OCI-LY1 (cell line): ENCODE results near the gene TEX53.

ENCODE experiments used
- H2AFZ ChIP-seq: fragments of 200-600 bp; sonication (generic), shearing (Covaris generic); 2 replicates; pipeline ENCODE4 v1.6.0; 2014; ENCODE audit warnings: antibody characterized with exemption, mild to moderate bottlenecking, low read length
- H3F3A ChIP-seq: fragments of 200-600 bp; sonication (generic), shearing (Covaris generic); 2 replicates; pipeline ENCODE4 v1.6.0; 2014; ENCODE audit warnings: mild to moderate bottlenecking, antibody characterized with exemption, low read length, moderate library complexity; ENCODE audit not compliant: insufficient read depth
- H3K27ac ChIP-seq: fragments of 200-600 bp; sonication (generic); 2 replicates; pipeline ENCODE4 v1.5.1; 2014; ENCODE audit warnings: low read length, mixed run types, mild to moderate bottlenecking, low read depth; ENCODE audit not compliant: poor library complexity, severe bottlenecking
- H3K27me3 ChIP-seq: fragments of 200-600 bp; sonication (generic); 2 replicates; pipeline ENCODE4 v1.6.0; 2014; ENCODE audit warnings: antibody characterized with exemption, mild to moderate bottlenecking, low read length, moderate library complexity; ENCODE audit not compliant: insufficient read depth
- H3K36me3 ChIP-seq: fragments of 200-600 bp; sonication (generic); 2 replicates; pipeline ENCODE4 v1.6.1; 2014; ENCODE audit warnings: mild to moderate bottlenecking, antibody characterized with exemption, low read length, moderate library complexity, mixed read lengths; ENCODE audit not compliant: insufficient read depth
- H3K4me1 ChIP-seq: fragments of 200-600 bp; sonication (generic); 2 replicates; pipeline ENCODE4 v1.5.1; 2014; ENCODE audit warnings: mild to moderate bottlenecking, low read length, moderate library complexity; ENCODE audit not compliant: insufficient read depth, severe bottlenecking
- H3K4me2 ChIP-seq: fragments of 200-600 bp; sonication (generic), shearing (Covaris generic); 2 replicates; pipeline ENCODE4 v1.6.1; 2014; ENCODE audit warnings: low read length
- H3K4me3 ChIP-seq: fragments of 200-600 bp; sonication (generic); 2 replicates; pipeline ENCODE4 v1.5.1; 2014; ENCODE audit warnings: low read length, low read depth, mild to moderate bottlenecking, mixed read lengths; ENCODE audit not compliant: poor library complexity, severe bottlenecking
- H3K79me2 ChIP-seq: fragments of 200-600 bp; shearing (Covaris generic); 2 replicates; pipeline ENCODE4 v1.6.1; 2016; ENCODE audit warnings: mixed run types, low read length, mixed read lengths; ENCODE audit not compliant: insufficient read depth
- H3K9ac ChIP-seq: fragments of 200-600 bp; sonication (generic), shearing (Covaris generic); 2 replicates; pipeline ENCODE4 v1.6.1; 2014; ENCODE audit warnings: mild to moderate bottlenecking, low read length, mixed read lengths
- H3K9me2 ChIP-seq: fragments of 200-600 bp; sonication (generic), shearing (Covaris generic); 2 replicates; pipeline ENCODE4 v1.6.1; 2014; ENCODE audit warnings: low read depth, mild to moderate bottlenecking, low read length, mixed read lengths
- H3K9me3 ChIP-seq: fragments of 200-600 bp; shearing (Covaris generic); 2 replicates; pipeline ENCODE4 v1.6.1; 2014; ENCODE audit warnings: low read length, mixed read lengths
- H4K20me1 ChIP-seq: fragments of 200-600 bp; sonication (generic), shearing (Covaris generic); 2 replicates; pipeline ENCODE4 v1.6.0; 2016; ENCODE audit warnings: mild to moderate bottlenecking, low read length; ENCODE audit not compliant: insufficient read depth
- EZH2 ChIP-seq: fragments of 200-600 bp; sonication (generic), shearing (Covaris generic); IDR thresholded peaks from 2 replicates; pipeline ENCODE4 v1.8.0; 2017; ENCODE audit warnings: borderline replicate concordance, mixed run types, mild to moderate bottlenecking, antibody characterized with exemption, low read length, moderate library complexity, mixed read lengths
- TF ChIP-seq, protein P1 (sequence below): fragments of 200-600 bp; sonication (generic), shearing (Covaris generic); IDR thresholded peaks from 2 replicates; pipeline ENCODE4 v1.5.1; 2017; ENCODE audit warnings: mild to moderate bottlenecking, antibody characterized with exemption, low read length, moderate library complexity, mixed read lengths

TEX53 gene

DNA sequence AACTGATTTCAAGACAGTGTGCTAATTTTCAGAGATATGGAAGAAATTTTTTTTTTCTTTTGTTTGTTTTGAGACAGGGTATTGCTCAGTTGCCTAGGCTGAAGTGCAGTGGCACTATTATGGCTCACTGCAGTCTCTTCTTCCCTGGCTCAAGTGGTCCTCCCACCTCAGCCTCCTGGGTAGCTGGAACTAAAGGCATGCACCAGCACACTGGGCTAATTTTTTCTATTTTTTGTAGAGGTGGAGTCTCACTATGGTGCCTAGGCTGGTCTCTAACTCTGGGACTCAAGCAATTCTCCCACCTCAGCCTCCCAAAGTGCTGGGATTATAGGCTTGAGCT is 34.3 kb upstream of the TEX53 start:
- Histone ChIP-seq H3K9ac (no peak overlapping the region), H3K4me2 (no peak overlapping the region), H4K20me1 (no peaks in the 10 kb centered on the region), H3K79me2 (no peaks in the 10 kb centered on the region), H2AFZ (no peak overlapping the region), H3K4me3 (no peak overlapping the region), H3K36me3 (no peaks in the 10 kb centered on the region), H3K9me3 (no peaks in the 10 kb centered on the region), H3K27ac (no peak overlapping the region), H3K4me1 (no peaks in the 10 kb centered on the region), H3K9me2 (no peaks in the 10 kb centered on the region), H3K27me3 (no peaks in the 10 kb centered on the region), H3F3A (no peaks in the 10 kb centered on the region)
- TF ChIP-seq, protein P1, sequence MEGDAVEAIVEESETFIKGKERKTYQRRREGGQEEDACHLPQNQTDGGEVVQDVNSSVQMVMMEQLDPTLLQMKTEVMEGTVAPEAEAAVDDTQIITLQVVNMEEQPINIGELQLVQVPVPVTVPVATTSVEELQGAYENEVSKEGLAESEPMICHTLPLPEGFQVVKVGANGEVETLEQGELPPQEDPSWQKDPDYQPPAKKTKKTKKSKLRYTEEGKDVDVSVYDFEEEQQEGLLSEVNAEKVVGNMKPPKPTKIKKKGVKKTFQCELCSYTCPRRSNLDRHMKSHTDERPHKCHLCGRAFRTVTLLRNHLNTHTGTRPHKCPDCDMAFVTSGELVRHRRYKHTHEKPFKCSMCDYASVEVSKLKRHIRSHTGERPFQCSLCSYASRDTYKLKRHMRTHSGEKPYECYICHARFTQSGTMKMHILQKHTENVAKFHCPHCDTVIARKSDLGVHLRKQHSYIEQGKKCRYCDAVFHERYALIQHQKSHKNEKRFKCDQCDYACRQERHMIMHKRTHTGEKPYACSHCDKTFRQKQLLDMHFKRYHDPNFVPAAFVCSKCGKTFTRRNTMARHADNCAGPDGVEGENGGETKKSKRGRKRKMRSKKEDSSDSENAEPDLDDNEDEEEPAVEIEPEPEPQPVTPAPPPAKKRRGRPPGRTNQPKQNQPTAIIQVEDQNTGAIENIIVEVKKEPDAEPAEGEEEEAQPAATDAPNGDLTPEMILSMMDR, result no peak
- no peak for TF ChIP-seq EZH2

DNA sequence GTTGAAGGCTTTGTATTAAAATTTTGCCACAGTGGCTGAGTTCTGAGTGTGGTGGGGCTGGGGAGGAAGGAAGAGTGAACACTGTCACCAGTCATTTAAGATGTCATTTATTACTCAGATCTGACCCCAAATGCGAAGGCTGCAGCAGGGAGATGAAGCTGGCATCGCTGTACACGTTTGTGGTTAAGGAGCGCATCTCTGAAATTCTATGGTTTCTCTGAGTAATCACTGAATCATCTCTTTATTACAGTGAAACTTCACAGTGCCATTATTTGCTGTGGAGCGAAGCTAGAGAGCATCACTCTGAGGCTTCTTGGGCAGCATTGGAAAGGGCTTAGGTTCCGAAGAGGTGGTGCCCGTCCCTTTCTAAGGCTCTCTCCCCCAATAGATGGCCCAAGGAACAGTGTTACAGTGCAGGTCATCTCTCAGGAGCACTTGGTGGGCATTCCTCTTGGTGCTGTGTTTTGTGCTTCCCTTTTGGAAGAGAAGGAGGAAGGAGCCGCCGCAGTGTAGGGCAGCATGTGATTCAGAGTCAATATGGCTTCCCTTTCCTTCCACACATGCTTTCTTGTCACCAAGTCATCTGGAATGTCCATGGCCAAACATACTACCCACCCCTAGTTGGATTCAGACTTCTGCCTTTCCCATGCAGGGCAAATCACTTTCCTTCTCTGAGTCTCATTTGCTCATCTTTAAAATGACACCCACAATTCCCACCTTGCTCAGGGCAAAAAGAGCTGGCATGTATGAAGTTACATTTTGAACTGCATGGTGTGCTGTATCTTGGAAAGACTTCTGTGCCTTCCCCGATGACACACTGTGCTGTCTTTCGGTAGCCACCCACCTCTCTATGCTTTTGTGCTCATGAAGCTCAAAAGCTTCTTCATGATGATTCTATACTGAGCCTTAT is 33.7 kb upstream of the TEX53 start:
- Histone ChIP-seq H3K9me2 (no peaks in the 10 kb centered on the region), H3F3A (no peaks in the 10 kb centered on the region), H3K4me1 (no peaks in the 10 kb centered on the region), H3K9me3 (no peaks in the 10 kb centered on the region), H3K27ac (no peak overlapping the region), H3K4me2 (no peak overlapping the region), H4K20me1 (no peaks in the 10 kb centered on the region), H3K4me3 (no peak overlapping the region), H3K27me3 (no peaks in the 10 kb centered on the region), H2AFZ (no peak overlapping the region), H3K9ac (no peak overlapping the region), H3K79me2 (no peaks in the 10 kb centered on the region), H3K36me3 (no peaks in the 10 kb centered on the region)
- TF ChIP-seq EZH2, result no peak
- TF ChIP-seq, protein P1, result no peak

DNA sequence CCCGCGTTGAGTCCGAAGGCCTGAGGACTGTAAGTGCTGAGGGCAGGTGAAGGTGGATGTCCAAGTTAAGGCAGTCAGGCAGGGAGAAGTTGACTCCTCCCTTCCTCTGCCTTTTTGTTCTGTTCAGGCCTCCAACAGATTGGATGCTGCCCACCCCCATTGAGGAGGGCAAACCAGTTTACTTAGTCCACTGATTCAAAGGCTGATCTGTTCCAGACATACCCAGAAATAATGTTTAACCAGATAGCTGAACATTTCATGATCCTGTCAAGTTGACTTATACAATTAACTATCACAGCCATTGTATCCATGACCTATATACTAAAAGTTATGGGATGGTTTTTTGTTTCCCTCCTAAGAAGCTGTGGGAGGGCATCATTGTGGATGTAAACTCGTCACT is 32.7 kb upstream of the TEX53 start:
- Histone ChIP-seq H3K4me1 (no peaks in the 10 kb centered on the region), H3K4me2 (no peak overlapping the region)

More for the DNA sequence above, 32.7 kb upstream of the TEX53 start:
- no peaks in the 10 kb centered on the region for H4K20me1 ChIP-seq
- H3K36me3 ChIP-seq, result no peaks in the 10 kb centered on the region
- H3F3A ChIP-seq, result no peaks in the 10 kb centered on the region
- no peaks in the 10 kb centered on the region for H3K27me3 ChIP-seq
- no peak overlapping the region for H3K9ac ChIP-seq
- H3K27ac ChIP-seq, result no peak overlapping the region
- H3K4me3 ChIP-seq, result no peak overlapping the region
- no peaks in the 10 kb centered on the region for H3K9me3 ChIP-seq
- TF ChIP-seq, protein P1, result no peak
- TF ChIP-seq EZH2, result no peak
- H2AFZ ChIP-seq, result no peak overlapping the region
- no peaks in the 10 kb centered on the region for H3K79me2 ChIP-seq
- H3K9me2 ChIP-seq, result no peaks in the 10 kb centered on the region
